ENCODE results near the gene PPP1R12C. TPM values are rescaled to one million over a fixed set of nuclear protein-coding genes. Genes with fewer than 3 reads are reported as not detected.

PPP1R12C gene
- total and polyA plus RNA-seq, 8 donors = 37.1 to 266 (median 53.4) TPM

GRCh38 chr19:55071913-55072312 lies 45.5 kb downstream of the PPP1R12C start:
- Histone ChIP-seq H3K4me1 (no peaks in the 10 kb centered on the region), H3K4me3 (no peak overlapping the region), H3K36me3 (no peaks in the 10 kb centered on the region), H3K27ac (no peak overlapping the region), H3K27me3 (no peaks in the 10 kb centered on the region), H3K9me3 (no peaks in the 10 kb centered on the region)
- DNase-seq (no peak), ATAC-seq (no peak), FAIRE-seq (no peak)
- no peak for TF ChIP-seq CTCF (IDR thresholded peaks at IDR 0.05)
- WGBS, 2 donors = 49 to 75% methylated on average over 8 of the region's 8 CpGs
- intact Hi-C loops (cut with DNase I) = no loop called here

- H3K27ac ChIP-seq = no peak overlapping the region
- TF ChIP-seq CTCF (IDR thresholded peaks at IDR 0.05) = no peak
- no peaks in the 10 kb centered on the region for H3K4me1 ChIP-seq
- FAIRE-seq (no peak), DNase-seq (peak in 1 of 6 donors; percentile 31), ATAC-seq (peak in 3 of 4 donors; percentile 10 to 53 (median 52))
- no peak overlapping the region for H3K4me3 ChIP-seq
- intact Hi-C loops (cut with DNase I) = no loop called here
- no peaks in the 10 kb centered on the region for H3K9me3 ChIP-seq
- no peaks in the 10 kb centered on the region for H3K27me3 ChIP-seq
- WGBS, 2 donors = 41 to 48% methylated on average over 8 of the region's 8 CpGs
- no peaks in the 10 kb centered on the region for H3K36me3 ChIP-seq
Observed at GRCh38 chr19:55071129-55071502, 46.3 kb downstream of the PPP1R12C start.

- FAIRE-seq = no peak
- no peaks in the 10 kb centered on the region for H3K4me1 ChIP-seq
- H3K36me3 ChIP-seq = no peaks in the 10 kb centered on the region
- H3K4me3 ChIP-seq = no peak overlapping the region
- no peak for DNase-seq
- H3K27ac ChIP-seq = no peak overlapping the region
- no peak for ATAC-seq
- TF ChIP-seq CTCF (IDR thresholded peaks at IDR 0.05) = no peak
- H3K27me3 ChIP-seq = no peaks in the 10 kb centered on the region
- WGBS, 2 donors = 66 to 75% methylated on average over 10 of the region's 10 CpGs
- H3K9me3 ChIP-seq = no peaks in the 10 kb centered on the region
- intact Hi-C loops (cut with DNase I) = no loop called here
Observed at GRCh38 chr19:55070466-55071128, 46.8 kb downstream of the PPP1R12C start.

- intact Hi-C loops (cut with DNase I) = no loop called here
- Histone ChIP-seq H3K27me3 (no peaks in the 10 kb centered on the region), H3K4me3 (peak overlapping the region in 2 of 4 donors; percentile 32 to 44), H3K4me1 (no peaks in the 10 kb centered on the region), H3K9me3 (no peaks in the 10 kb centered on the region), H3K36me3 (no peaks in the 10 kb centered on the region), H3K27ac (peak overlapping the region in 3 of 4 donors; percentile 17 to 69 (median 59))
- WGBS, 2 donors = 92 to 94% methylated on average over 2 of the region's 2 CpGs
- FAIRE-seq (no peak), ATAC-seq (no peak), DNase-seq (no peak)
- TF ChIP-seq CTCF (IDR thresholded peaks at IDR 0.05) = no peak
Observed at GRCh38 chr19:55069865-55070197, 47.6 kb downstream of the PPP1R12C start.
